GM23338 (cell line): Measurements from ENCODE around the gene CFAP100. TPM values are rescaled to one million over a fixed set of nuclear protein-coding genes. Genes with fewer than 3 reads are reported as not detected.

Experiments
- ATAC-seq: fragments of 200-7000 bp; cut with Tn5 transposase; 3 replicates; pipeline ENCODE4 v1.9.1; 2020
- DNase-seq: peaks from one replicate; pipeline ENCODE4 v3.0.0-alpha.2; 2015; ENCODE audit warnings: low spot score
- H2AFZ ChIP-seq: fragments of 200-600 bp; sonication (generic); 2 replicates; pipeline ENCODE4 v1.8.0; 2016; ENCODE audit warnings: antibody characterized with exemption, mild to moderate bottlenecking, moderate library complexity
- H3F3A ChIP-seq: fragments of 200-600 bp; sonication (generic); replicated peaks from 2 replicates; pipeline ENCODE4 v1.8.0; 2017; ENCODE audit warnings: antibody characterized with exemption, mixed run types, low read depth
- H3K27ac ChIP-seq: fragments of 200-600 bp; sonication (generic); 2 replicates; pipeline ENCODE4 v1.6.1; 2016; ENCODE audit warnings: low read depth
- H3K27me3 ChIP-seq: fragments of 200-600 bp; sonication (generic); 2 replicates; pipeline ENCODE4 v1.8.0; 2016; ENCODE audit warnings: mild to moderate bottlenecking, mixed run types, moderate library complexity; ENCODE audit not compliant: insufficient read depth
- H3K36me3 ChIP-seq: fragments of 200-600 bp; sonication (generic); 2 replicates; pipeline ENCODE4 v1.8.0; 2016; ENCODE audit warnings: mild to moderate bottlenecking; ENCODE audit not compliant: insufficient read depth
- H3K4me1 ChIP-seq: fragments of 200-600 bp; sonication (generic); 2 replicates; pipeline ENCODE4 v1.8.0; 2016; ENCODE audit warnings: mild to moderate bottlenecking, moderate library complexity; ENCODE audit not compliant: insufficient read depth
- H3K4me2 ChIP-seq: fragments of 200-600 bp; sonication (generic); 2 replicates; pipeline ENCODE4 v1.7.1; 2017; ENCODE audit warnings: mixed run types
- H3K4me3 ChIP-seq: fragments of 200-600 bp; sonication (generic); 2 replicates; pipeline ENCODE4 v1.6.1; 2016; ENCODE audit warnings: mixed run types
- H3K79me2 ChIP-seq: fragments of 200-600 bp; sonication (generic); replicated peaks from 2 replicates; pipeline ENCODE4 v1.8.0; 2017; ENCODE audit warnings: mild to moderate bottlenecking; ENCODE audit not compliant: insufficient read depth
- H3K9me2 ChIP-seq: fragments of 200-600 bp; sonication (generic); 2 replicates; pipeline ENCODE4 v1.8.0; 2017; ENCODE audit not compliant: insufficient read depth
- H4K20me1 ChIP-seq: fragments of 200-600 bp; sonication (generic); replicated peaks from 2 replicates; pipeline ENCODE4 v1.8.0; 2017; ENCODE audit warnings: mild to moderate bottlenecking; ENCODE audit not compliant: insufficient read depth
- H3K27ac Mint-ChIP-seq: 2 replicates; pipeline ENCODE4 v1.8.0; 2020; ENCODE audit warnings: inconsistent platforms, mild to moderate bottlenecking, moderate library complexity, mixed read lengths
- H3K27me3 Mint-ChIP-seq: 3 replicates; pipeline ENCODE4 v1.8.0; 2022; ENCODE audit warnings: low read depth, mild to moderate bottlenecking, moderate library complexity, mixed read lengths, inconsistent platforms; ENCODE audit not compliant: insufficient read depth, poor library complexity
- H3K36me3 Mint-ChIP-seq: 3 replicates; pipeline ENCODE4 v1.8.0; 2021; ENCODE audit warnings: low read depth, mild to moderate bottlenecking, inconsistent platforms, moderate library complexity, mixed read lengths
- H3K4me1 Mint-ChIP-seq: 3 replicates; pipeline ENCODE4 v1.8.0; 2020; ENCODE audit warnings: mild to moderate bottlenecking, inconsistent platforms, mixed read lengths
- H3K4me3 Mint-ChIP-seq: 3 replicates; pipeline ENCODE4 v1.8.0; 2021; ENCODE audit warnings: moderate library complexity, mild to moderate bottlenecking, inconsistent platforms, mixed read lengths
- H3K9me3 Mint-ChIP-seq: 3 replicates; pipeline ENCODE4 v1.8.0; 2020; ENCODE audit warnings: moderate library complexity, mild to moderate bottlenecking, inconsistent platforms, mixed read lengths
- EZH2 ChIP-seq: fragments of 200-600 bp; sonication (generic); IDR thresholded peaks from one replicate; pipeline ENCODE4 v1.8.0; 2017; ENCODE audit warnings: antibody characterized with exemption, mild to moderate bottlenecking, low read depth; ENCODE audit not compliant: unreplicated experiment
- EZH2phosphoT487 ChIP-seq: fragments of 200-600 bp; sonication (generic); IDR thresholded peaks from one replicate; pipeline ENCODE4 v1.8.1; 2018; ENCODE audit warnings: antibody characterized with exemption; ENCODE audit not compliant: unreplicated experiment
- polyA plus RNA-seq: library from polyadenylated mRNA; unstranded; fragments of >200 nt; fragmentation: Nextera tagmentation; extraction: Ambion mirVana; gene quantifications from 2 replicates; pipeline ENCODE4 v1.2.1, GENCODE V29; 2016
- total RNA-seq: library from RNA; depleted of rRNA; stranded (reverse); fragments of >200 nt; shearing (Covaris generic); gene quantifications from 2 replicates; pipeline ENCODE4 v1.2.3, GENCODE V29; 2014
- TF ChIP-seq, protein P1 (sequence below): fragments of 250-450 bp; sonication (Bioruptor Pico); IDR thresholded peaks from 2 replicates; pipeline ENCODE4 v1.5.0; 2020; ENCODE audit warnings: mild to moderate bottlenecking, moderate library complexity
- TF ChIP-seq, protein P2 (sequence below): IDR thresholded peaks from 2 replicates; pipeline ENCODE4 v1.6.1; 2016; ENCODE audit warnings: antibody characterized with exemption
- TF ChIP-seq, protein P3 (sequence below): IDR thresholded peaks from one replicate; pipeline ENCODE4 v1.6.1; 2018; ENCODE audit warnings: antibody characterized with exemption; ENCODE audit not compliant: unreplicated experiment

Gene CFAP100
- total and polyA plus RNA-seq, 2 experiments from 2014 or later, result 0.07 TPM; not detected in 1

DNA sequence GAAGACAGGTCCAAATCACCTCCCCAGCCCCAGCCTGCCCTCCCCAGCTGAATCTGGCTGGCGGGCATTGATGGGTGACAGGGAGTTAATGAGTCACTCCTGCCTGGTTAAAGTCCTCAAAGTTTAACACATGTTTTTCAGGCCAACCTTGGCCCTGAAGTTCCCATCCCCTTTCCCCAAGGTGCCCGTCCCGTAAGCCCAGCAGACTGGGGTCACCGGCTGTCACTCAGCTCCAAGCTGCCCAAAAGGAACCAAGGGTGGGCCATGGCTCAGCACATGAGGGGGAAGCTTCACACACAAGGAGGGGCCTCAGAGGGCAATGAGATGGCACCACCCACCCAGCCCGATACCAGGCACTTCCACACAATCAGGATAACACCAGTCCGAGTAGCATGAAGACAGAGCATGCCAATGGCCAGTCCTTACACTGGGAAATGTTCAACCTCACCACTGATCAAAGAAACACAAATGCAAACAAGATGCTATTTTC is 27.3 kb upstream of the CFAP100 start:
- H3K27ac ChIP-seq, result no peak overlapping the region
- no peaks in the 10 kb centered on the region for H3K79me2 ChIP-seq
- Mint-ChIP-seq H3K27me3 (peaks cover 8% of the 10 kb centered on the region), H3K27ac (no peak overlapping the region), H3K9me3 (no peaks in the 10 kb centered on the region), H3K4me3 (no peak overlapping the region; the same call in 2 of the 3 replicates), H3K36me3 (no peaks in the 10 kb centered on the region), H3K4me1 (peaks cover 23% of the 10 kb centered on the region)
- no peaks in the 10 kb centered on the region for H3K27me3 ChIP-seq
- no peaks in the 10 kb centered on the region for H3F3A ChIP-seq
- no peak overlapping the region for H3K4me2 ChIP-seq
- H3K9me2 ChIP-seq, result no peaks in the 10 kb centered on the region
- no peak for TF ChIP-seq EZH2phosphoT487
- TF ChIP-seq, protein P1, sequence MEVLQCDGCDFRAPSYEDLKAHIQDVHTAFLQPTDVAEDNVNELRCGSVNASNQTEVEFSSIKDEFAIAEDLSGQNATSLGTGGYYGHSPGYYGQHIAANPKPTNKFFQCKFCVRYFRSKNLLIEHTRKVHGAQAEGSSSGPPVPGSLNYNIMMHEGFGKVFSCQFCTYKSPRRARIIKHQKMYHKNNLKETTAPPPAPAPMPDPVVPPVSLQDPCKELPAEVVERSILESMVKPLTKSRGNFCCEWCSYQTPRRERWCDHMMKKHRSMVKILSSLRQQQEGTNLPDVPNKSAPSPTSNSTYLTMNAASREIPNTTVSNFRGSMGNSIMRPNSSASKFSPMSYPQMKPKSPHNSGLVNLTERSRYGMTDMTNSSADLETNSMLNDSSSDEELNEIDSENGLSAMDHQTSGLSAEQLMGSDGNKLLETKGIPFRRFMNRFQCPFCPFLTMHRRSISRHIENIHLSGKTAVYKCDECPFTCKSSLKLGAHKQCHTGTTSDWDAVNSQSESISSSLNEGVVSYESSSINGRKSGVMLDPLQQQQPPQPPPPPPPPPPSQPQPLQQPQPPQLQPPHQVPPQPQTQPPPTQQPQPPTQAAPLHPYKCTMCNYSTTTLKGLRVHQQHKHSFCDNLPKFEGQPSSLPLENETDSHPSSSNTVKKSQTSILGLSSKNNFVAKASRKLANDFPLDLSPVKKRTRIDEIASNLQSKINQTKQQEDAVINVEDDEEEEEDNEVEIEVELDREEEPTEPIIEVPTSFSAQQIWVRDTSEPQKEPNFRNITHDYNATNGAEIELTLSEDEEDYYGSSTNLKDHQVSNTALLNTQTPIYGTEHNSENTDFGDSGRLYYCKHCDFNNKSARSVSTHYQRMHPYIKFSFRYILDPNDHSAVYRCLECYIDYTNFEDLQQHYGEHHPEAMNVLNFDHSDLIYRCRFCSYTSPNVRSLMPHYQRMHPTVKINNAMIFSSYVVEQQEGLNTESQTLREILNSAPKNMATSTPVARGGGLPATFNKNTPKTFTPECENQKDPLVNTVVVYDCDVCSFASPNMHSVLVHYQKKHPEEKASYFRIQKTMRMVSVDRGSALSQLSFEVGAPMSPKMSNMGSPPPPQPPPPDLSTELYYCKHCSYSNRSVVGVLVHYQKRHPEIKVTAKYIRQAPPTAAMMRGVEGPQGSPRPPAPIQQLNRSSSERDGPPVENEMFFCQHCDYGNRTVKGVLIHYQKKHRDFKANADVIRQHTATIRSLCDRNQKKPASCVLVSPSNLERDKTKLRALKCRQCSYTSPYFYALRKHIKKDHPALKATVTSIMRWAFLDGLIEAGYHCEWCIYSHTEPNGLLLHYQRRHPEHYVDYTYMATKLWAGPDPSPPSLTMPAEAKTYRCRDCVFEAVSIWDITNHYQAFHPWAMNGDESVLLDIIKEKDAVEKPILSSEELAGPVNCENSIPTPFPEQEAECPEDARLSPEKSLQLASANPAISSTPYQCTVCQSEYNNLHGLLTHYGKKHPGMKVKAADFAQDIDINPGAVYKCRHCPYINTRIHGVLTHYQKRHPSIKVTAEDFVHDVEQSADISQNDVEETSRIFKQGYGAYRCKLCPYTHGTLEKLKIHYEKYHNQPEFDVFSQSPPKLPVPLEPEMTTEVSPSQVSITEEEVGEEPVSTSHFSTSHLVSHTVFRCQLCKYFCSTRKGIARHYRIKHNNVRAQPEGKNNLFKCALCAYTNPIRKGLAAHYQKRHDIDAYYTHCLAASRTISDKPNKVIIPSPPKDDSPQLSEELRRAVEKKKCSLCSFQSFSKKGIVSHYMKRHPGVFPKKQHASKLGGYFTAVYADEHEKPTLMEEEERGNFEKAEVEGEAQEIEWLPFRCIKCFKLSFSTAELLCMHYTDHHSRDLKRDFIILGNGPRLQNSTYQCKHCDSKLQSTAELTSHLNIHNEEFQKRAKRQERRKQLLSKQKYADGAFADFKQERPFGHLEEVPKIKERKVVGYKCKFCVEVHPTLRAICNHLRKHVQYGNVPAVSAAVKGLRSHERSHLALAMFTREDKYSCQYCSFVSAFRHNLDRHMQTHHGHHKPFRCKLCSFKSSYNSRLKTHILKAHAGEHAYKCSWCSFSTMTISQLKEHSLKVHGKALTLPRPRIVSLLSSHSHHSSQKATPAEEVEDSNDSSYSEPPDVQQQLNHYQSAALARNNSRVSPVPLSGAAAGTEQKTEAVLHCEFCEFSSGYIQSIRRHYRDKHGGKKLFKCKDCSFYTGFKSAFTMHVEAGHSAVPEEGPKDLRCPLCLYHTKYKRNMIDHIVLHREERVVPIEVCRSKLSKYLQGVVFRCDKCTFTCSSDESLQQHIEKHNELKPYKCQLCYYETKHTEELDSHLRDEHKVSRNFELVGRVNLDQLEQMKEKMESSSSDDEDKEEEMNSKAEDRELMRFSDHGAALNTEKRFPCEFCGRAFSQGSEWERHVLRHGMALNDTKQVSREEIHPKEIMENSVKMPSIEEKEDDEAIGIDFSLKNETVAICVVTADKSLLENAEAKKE (CRISPR knock-in tag), result no peak
- TF ChIP-seq, protein P2, sequence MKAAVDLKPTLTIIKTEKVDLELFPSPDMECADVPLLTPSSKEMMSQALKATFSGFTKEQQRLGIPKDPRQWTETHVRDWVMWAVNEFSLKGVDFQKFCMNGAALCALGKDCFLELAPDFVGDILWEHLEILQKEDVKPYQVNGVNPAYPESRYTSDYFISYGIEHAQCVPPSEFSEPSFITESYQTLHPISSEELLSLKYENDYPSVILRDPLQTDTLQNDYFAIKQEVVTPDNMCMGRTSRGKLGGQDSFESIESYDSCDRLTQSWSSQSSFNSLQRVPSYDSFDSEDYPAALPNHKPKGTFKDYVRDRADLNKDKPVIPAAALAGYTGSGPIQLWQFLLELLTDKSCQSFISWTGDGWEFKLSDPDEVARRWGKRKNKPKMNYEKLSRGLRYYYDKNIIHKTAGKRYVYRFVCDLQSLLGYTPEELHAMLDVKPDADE, result no peak
- TF ChIP-seq, protein P3, sequence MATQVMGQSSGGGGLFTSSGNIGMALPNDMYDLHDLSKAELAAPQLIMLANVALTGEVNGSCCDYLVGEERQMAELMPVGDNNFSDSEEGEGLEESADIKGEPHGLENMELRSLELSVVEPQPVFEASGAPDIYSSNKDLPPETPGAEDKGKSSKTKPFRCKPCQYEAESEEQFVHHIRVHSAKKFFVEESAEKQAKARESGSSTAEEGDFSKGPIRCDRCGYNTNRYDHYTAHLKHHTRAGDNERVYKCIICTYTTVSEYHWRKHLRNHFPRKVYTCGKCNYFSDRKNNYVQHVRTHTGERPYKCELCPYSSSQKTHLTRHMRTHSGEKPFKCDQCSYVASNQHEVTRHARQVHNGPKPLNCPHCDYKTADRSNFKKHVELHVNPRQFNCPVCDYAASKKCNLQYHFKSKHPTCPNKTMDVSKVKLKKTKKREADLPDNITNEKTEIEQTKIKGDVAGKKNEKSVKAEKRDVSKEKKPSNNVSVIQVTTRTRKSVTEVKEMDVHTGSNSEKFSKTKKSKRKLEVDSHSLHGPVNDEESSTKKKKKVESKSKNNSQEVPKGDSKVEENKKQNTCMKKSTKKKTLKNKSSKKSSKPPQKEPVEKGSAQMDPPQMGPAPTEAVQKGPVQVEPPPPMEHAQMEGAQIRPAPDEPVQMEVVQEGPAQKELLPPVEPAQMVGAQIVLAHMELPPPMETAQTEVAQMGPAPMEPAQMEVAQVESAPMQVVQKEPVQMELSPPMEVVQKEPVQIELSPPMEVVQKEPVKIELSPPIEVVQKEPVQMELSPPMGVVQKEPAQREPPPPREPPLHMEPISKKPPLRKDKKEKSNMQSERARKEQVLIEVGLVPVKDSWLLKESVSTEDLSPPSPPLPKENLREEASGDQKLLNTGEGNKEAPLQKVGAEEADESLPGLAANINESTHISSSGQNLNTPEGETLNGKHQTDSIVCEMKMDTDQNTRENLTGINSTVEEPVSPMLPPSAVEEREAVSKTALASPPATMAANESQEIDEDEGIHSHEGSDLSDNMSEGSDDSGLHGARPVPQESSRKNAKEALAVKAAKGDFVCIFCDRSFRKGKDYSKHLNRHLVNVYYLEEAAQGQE, result no peak
- no peak for TF ChIP-seq EZH2
- no peak overlapping the region for H2AFZ ChIP-seq
- no peak for DNase-seq
- no peak overlapping the region for H3K4me3 ChIP-seq
- ATAC-seq, result no peak
- no peaks in the 10 kb centered on the region for H3K36me3 ChIP-seq
- H3K4me1 ChIP-seq, result peaks cover 9% of the 10 kb centered on the region
- H4K20me1 ChIP-seq, result no peaks in the 10 kb centered on the region
